GM21515 (cell line): Measurements from ENCODE around the gene PARP3.

Experiments used
- ATAC-seq: cut with Tn5 transposase; IDR thresholded peaks from one replicate; pipeline ENCODE4 v1.9.1; 2021; ENCODE audit not compliant: unreplicated experiment

Gene PARP3

DNA sequence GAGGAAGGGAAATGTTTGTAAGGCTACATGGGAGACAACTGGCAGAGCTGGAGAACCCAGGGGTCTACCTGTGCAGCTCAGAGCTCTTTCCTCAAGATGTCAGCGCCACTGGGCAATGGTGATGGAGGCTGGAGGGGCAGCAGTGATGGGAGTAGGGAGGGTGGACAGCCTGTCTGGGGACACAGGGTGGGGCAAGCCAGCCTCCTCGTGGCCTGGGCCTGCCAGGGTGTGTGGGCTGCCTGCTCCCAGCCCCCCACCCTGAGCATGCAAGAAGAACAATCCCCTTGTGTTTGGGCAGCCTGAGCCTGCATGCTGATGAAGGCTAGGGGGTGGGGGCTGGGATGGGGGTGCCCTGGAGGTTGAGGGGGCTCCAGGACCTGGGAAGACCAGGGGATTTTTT, 23.9 kb downstream of the PARP3 start:
- no peak for ATAC-seq

DNA sequence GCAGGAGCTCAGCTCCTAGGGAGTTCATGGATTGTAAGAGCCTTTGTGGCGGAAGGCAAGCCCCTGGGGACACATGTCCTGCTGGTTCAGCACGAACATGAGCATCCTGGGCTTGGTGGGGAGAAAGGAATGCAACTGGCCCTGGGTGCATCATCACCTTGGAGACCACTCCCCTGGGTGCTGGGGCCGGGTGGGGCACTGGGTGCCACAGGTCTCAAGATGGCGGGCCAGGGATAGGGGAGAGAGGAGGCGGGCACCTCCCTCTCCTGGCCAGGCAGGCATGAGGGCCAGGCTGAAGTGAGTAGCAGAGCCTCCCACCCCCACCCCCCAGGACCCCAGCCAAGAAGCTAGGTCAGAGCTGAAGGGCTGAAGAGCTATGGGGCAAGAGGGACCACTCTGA, 24.3 kb downstream of the PARP3 start:
- ATAC-seq, result no peak

DNA sequence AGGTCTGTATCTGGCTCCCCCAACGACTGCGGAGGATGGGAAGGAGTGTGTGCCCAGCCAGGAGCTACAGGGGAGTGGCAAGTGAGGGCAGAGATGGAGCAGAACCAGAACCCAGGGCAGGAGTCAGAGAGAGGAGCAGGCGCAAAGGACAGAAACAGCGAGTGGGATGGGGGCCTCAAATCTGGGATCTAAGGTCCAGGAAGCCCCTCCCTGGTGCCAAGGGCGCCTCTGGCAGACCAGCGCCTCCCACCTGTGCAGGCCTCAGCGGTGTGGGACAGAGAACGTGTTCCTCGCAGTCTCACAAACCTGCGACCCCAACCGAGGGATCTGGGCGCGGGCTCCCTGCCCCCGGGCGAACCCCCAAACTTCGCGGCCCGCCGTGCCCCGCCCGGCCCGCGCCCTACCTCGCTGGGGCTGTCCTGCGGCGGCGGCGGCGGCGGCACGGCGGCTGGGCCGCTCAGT, 24.8 kb downstream of the PARP3 start:
- peak; percentile 24 for ATAC-seq

DNA sequence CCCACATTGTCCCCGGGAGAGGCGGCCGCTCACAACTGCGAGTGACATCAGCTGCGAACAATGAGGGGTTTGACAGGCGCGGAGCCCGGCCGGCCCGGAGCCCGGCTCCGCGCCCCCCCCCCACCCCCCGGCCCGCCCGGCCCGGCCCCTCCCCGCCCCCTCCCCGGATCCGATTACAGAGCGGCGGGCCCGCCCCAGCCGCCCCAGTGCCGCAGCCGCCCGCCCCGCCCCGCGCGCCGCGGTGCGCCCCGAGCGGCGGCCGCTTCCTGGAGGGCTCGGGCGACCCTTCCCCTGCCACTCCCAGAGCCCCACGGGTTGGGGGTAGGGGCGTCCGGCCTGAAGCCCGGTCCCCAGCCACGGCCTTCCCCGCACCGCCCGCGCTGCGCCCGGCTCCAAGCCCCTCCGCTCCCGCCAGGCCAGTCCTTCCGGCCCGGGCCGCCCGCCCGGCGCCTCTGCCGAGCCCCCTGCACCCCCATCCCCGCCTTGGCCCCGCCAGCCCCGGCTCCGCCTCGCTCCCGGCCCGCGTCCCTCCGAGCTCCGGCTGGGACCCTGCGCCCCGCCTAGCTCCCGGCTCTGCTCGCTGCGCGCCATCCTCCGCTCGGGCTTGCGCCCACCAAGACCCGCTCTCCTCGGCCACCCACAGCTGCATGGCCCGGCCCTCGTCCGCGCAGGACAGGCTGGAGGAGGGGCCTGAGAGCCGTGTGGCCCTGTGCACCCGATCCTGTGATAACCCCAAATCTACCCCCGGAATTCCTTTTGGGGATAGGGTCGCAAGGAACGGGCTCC, 25.4 kb downstream of the PARP3 start, which contains the start of gene PCBP4:
Gene PCBP4 (minus strand): TSS at position 71 of the 786 bp plus-strand sequence. CDS start 6,214 bp downstream, outside the sequence.
- ATAC-seq, result peak; percentile 41

DNA sequence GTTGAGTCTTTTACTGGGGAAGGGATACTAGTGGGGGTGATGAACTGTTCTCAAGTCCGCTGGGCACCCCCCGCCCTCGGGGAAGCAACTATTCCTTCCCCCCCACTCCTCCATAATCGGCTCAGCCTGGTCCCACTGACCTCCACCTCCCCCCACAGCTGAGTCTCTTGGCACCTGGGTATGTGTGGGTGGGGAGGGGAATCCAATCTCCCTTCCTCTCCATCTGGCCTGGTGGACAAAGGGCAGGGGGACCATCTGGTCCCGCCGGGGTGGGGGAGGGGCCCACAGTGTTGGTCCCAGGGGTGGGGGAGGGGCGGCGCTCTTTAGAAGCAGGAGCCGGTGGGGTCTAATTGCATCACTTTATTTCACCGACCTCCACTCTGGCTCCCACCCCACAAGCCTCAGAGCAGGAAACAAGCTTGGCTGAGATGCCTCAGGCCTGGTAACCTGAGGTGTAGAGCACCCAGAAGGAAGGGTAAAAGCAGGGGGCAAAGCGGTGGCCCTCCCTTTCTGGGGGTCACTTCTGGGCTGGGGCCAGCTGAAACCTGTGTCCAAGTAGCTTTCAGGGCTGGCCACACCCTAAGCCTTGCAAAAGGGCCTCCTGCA, 26.1 kb downstream of the PARP3 start:
- ATAC-seq, result no peak

DNA sequence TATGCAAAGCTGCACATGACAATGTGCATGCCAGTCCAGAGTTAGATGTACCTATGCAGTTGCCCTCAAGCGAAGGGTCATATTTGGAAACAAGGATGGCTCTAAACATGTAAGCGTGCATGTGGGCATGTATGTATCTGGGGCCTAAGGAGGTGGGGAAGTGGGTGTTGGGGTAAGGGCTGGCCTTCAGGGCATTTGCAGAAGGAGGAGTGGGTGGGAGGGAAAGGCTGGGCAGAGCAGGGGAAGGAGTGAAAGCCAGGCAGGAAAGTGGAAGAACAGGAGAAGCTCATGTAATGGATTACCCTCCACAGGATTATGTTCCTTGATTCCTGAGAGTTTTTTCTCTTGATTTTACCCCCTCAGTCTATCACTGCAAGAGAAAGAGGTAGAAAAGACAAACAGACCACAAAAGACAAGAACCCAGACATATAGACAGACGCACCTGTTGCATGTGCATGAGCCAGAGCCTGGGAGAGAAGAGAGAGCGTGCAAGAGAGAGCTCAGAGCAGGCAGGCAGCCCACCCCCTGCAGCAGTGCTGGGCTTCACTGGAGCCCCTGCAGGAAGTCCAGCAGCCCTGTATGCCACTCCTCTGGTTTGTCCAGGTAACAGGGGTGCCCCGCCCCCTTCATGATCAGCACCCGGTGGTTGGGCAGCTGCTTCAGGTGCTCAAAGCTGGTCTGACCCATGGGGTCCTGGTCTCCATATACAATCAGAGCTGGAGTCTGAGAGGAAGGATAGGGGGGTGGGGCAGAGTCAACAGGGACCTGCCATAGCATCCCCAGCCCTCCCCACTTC, 26.9 kb downstream of the PARP3 start:
- ATAC-seq, result no peak

DNA sequence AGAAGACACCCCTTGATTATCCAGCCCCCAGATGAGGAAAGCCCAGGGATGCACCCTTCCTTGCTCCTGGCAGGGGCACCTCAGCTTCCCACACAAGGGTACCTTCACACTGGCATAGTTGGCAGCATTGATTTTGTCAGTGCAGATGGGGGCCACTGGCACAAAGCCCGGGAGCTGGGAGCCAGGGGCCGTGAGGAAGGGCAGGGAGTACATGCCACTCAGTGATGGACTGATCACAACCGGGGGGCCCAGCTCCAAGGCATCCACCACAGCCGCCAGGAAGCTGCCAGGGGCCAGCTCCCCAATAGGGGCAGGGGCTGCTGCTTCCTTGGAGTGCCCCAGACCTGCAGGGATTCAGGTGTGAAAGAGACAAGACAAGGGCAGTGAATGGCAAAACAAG, 27.7 kb downstream of the PARP3 start:
- ATAC-seq, result no peak

DNA sequence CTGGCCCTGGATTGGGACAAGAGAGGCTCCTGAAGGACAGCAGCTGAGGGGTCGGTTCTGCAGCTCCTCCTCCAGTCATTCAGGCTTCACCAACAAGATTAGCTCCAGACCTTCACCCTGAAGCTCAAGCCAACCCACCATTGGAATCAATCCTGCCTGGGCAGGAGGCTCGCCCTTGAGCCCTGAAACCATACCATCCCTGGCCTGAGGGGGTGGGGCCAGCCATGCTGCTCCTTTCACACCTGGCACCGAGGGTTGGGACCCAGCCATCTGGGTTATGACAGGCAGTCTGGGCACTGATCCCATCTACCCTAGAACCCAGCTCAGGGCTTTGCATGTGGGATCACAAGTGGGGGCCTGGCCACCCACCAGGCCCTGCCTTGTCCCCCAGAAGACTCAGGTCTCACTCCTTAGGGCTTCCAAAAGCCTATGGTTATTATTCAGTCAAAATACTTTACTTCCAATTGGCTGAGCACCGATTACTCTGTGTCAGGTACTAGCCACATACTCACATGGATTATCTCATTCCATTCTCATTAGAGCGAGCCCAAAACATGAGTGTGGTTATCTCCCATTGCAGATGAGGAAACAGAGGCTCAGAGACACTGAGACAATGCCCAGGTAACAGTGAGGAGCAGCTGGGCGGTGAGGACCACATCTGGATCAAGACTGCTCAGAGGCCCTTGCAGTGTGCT, 28.6 kb downstream of the PARP3 start:
- no peak for ATAC-seq

DNA sequence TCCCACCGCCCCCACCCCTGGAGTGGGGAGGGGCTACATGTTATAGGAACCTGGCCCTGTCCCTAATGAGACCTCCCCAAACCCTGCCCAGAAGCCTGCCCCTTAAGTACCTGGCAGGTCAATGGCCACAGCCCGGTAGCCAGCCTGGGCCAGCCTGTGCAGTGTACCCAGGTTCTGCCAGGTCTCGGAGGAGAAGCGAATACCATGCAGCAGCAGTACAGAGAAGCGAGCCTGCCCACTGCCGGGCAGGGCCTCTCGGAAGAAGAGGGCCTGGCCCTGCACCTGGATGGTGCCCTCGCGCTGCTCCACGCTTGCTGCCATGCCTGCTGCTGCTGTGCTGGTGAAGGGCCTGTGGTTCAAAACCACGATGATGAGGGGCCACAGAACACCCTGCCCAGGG, 29.2 kb downstream of the PARP3 start:
- no peak for ATAC-seq

DNA sequence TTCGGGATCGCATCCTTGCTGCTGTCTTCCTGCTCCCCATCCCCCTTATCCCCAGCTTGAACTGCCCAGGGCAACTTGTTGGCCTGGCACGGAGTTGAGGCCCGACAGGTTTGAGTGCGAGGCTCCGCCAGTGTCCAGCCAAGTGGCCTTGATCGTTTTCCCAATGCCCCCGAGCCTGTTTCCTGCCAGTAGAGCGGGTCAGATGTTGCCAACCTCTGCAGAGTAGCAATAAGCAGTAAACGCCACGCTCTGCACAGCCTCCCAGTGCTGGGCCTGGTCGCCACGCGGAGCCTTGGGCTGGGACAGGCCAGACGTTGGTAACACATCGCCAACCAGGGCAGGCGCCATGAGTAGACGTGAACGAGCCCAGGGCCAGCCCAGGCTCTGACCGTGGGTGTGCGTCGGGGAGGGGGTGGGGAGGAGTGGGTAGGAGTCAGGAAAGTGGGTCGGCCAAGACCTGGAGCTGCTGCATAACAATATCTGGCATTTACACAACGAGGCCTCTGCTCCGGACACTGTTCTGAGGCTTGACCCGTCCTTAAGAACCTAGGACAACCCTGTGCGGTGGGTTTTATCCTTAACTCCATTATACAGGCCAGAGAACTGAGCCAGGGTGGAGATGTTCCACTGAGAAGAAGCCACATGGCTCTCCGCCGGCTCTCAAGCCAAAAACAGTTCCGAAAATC, 32.3 kb downstream of the PARP3 start:
- peak; percentile 2 for ATAC-seq

DNA sequence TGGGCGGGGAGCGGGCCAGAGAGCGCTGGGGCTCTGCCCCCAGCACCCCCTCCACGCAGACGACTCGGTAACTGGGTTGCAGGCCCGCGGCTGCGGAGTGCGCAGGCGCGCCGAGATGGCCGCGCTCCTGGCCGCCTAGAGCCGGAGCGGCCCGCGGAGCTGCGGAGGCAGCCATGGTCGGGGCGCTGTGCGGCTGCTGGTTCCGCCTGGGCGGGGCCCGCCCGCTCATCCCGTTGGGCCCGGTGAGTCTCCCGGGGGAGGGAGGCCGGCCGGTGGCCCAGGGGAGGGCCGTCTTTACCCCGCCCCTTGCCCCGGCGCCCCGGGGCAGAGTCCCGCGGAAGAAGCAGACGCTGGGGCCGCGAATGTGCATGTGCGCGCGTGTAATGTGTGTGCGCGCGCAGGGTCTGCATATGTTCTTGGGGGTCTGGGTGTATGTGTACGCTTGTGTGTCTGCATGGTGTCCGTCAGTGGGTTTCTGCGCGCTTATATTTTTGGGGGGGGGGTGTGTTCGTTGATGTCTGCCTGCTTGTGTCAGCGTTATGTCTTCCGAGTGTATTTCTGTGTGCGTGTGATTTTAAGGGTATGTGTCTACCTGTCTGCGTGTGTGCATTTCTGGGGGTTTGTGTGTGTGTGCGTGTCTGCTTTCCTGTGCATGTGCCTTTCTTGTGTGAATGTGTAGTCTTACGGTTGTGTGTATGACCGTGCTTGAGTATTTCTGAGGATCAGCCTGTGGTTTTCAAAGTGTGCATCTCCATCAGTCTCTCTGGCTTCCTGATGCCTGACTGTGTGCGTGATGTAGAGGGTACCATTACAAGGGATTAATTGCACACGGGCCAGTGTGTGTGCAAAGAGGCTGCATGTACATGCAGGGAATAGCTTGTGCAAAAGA, 33.0 kb downstream of the PARP3 start, which contains the start of gene ABHD14A:
Gene ABHD14A (plus strand): TSS at position 102 of the 889 bp plus-strand sequence. CDS start 72 bp downstream, at position 174.
- peak; percentile 40 for ATAC-seq

DNA sequence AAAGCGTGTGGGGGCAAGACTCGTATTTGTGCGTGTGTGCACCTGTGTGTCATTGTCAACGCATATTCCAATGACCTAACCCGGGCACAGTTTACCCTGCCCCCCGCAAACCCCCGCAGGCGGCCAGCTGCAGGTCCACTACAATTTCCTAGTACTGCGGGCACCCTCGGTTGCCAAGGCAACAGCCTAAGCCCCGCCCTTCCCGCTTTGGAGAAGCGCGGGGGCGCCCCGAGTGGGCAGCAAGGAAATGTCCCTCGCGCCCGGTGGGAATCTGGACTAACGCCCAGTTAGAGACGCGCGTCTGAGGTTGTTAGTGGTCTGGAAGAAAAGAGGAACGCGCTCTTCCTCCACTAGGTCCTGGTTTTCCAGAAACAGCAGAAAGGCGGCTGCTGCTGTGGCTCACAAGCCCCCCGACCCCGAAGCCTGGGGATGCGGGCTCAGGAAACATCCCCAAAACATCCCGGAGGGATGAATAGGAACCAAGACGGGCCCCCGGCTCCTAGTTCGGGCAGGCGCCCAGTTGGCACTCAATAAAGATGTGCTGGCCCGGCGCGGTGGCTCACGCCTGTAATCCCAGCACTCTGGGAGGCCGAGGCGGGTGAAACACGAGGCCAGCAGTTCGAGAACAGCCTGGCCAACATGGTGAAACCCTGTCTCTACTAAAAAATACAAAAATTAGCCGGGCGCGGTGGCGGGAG, 33.8 kb downstream of the PARP3 start:
- no peak for ATAC-seq

DNA sequence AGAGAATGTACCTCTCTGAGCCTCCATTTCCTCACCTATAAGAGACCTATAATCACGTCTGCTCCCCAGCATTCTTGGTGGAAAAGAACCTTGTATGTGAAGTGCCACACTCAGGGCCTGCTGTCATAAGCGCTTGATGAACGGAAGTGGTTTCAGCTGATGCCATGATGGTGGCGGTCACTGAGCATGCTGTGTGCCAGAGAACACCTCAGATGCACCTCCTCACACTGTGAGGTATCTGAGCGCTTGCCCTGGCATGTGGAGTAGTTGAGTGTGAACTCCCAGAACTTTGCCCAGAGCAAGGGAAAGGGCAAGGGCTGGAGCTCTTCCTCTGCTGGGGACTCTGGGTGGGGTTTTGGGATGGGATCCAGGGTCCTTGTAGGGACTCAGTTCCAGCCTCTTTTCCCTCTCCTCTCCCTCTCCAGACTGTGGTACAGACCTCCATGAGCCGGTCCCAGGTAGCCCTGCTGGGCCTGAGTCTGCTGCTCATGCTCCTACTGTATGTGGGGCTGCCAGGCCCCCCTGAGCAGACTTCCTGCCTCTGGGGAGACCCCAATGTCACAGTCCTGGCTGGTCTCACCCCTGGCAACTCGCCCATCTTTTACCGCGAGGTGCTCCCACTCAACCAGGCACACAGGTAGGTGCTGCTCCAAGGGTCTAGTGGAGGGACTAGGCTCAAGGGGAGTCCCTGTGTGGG, 35.4 kb downstream of the PARP3 start:
- ATAC-seq, result no peak

DNA sequence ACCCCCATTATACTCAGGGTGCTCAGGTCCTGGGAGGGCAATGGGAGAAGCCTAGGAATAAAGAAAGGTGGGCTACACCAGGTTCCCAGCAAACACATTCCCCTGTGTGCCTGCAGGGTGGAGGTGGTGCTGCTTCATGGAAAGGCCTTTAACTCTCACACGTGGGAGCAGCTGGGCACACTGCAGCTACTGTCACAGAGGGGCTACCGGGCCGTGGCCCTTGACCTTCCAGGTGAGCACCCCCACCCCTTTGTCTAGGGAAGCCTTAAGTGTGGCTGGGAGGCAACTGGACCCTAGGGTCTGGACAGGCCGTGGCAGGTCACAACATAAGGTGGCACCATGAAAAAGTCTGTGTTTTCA, 36.0 kb downstream of the PARP3 start:
- ATAC-seq, result no peak

DNA sequence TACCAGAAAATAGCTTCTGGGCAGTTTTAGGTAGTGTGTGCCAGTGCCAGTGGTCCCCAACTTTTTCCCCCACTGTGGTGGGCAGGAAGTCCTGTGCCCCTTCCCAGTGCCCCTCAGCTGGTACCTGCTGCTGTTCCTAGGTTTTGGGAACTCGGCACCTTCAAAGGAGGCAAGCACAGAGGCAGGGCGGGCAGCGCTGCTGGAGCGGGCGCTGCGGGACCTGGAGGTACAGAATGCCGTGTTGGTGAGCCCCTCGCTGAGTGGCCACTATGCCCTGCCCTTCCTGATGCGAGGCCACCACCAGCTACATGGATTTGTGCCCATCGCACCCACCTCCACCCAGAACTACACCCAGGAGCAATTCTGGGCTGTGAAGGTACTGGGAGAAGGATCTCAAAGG, 38.1 kb downstream of the PARP3 start:
- ATAC-seq, result no peak

DNA sequence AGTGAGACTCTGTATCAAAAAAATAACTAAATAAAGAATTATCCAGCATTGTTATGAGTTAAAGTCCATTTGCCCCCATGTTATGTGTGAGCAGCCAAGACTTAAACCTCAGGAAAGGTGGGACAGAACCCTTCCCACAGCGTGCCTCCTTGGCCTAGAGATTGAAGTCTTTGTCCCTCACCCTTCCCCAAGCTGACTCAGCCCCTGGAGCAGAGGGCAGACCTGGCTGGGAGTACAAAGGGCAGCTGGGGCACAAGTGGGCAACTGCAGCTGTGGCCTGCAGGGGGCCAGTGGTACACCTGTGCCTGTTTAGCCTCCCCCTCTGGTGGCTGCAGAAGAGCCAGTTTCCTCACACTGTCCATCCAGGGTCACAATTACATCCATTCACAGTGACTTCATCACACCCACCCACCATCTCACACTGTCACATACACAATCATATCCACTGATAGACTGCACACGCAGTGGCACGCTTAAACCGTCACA, 40.2 kb downstream of the PARP3 start:
- peak; percentile 36 for ATAC-seq

DNA sequence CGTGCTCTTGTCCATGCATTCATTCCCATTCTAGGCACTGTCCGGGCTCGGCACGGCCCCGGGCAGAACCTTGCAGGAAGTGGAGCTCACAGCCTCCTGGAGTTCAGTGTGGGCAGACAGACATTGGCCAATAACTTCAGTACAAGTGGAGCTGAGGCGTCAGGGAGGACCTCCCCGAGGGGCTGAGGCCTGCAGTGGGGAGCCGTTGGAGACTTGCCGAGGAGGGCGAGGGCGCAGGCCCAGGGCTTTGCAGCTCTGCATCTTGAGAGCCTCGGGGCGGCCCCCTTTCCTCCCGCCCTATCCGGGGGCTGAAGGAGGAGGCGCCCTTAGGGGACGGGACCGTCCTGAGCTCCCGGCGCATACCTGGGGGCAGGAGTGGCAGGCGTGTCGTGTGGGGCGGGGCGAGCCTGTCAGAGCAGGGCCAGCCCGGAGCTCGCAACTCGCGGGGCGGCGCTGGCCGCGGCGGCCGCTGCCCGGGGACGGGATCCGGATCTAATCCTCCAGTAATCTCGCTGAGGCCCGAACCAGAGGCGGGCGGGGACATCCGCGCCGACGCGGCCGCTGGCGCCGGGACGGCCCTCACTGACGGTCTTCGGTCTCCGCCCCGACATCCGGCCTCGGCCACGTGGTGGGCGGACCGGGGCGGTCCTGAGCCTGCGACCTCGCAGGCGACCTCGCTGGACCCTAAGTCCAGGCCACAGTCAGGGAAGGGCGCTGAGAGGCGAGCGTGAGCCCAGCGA, 40.8 kb downstream of the PARP3 start, which contains the start of gene ACY1:
Gene ACY1 (plus strand): TSS at position 698 of the 740 bp plus-strand sequence. CDS start 530 bp downstream, outside the sequence.
- ATAC-seq, result peak; percentile 69
